HuH-7 (cell line): ENCODE measurements around the gene SCUBE2.

Experiments
- DNase-seq: peaks from one replicate; pipeline ENCODE4 v3.0.0; 2011; ENCODE audit warnings: low spot score

The SCUBE2 gene

GRCh38 chr11:9091044-9091922 is at the start of gene SCUBE2:
Gene SCUBE2, minus strand, starts transcription at chr11:9091599. Its CDS starts 71 bp downstream, at chr11:9091528.
- no peak for DNase-seq

- DNase-seq, result no peak
Measured at GRCh38 chr11:9141186-9141585, 49.8 kb upstream of the SCUBE2 start.

- no peak for DNase-seq
Measured at GRCh38 chr11:9139628-9140357, 48.4 kb upstream of the SCUBE2 start.

GRCh38 chr11:9138612-9139579 is 47.5 kb upstream of the SCUBE2 start:
- DNase-seq, result no peak

- DNase-seq, result no peak
Measured at GRCh38 chr11:9138133-9138453, 46.7 kb upstream of the SCUBE2 start.

- DNase-seq, result peak; percentile 77
Measured at GRCh38 chr11:9137293-9138132, 46.1 kb upstream of the SCUBE2 start.

- DNase-seq, result no peak
Measured at GRCh38 chr11:9136741-9137140, 45.3 kb upstream of the SCUBE2 start.

GRCh38 chr11:9133956-9134355 is 42.6 kb upstream of the SCUBE2 start:
- DNase-seq, result no peak

- DNase-seq, result no peak
Measured at GRCh38 chr11:9132203-9132878, 40.9 kb upstream of the SCUBE2 start.

GRCh38 chr11:9130297-9130696 is 38.9 kb upstream of the SCUBE2 start:
- DNase-seq, result no peak

- DNase-seq, result no peak
Measured at GRCh38 chr11:9126636-9127035, 35.2 kb upstream of the SCUBE2 start.

GRCh38 chr11:9125185-9125886 is 33.9 kb upstream of the SCUBE2 start:
- no peak for DNase-seq

GRCh38 chr11:9123595-9124304 is 32.4 kb upstream of the SCUBE2 start:
- DNase-seq, result no peak

GRCh38 chr11:9121469-9121796 is 30.0 kb upstream of the SCUBE2 start:
- no peak for DNase-seq

GRCh38 chr11:9120664-9121468 is 29.5 kb upstream of the SCUBE2 start:
- peak; percentile 34 for DNase-seq

GRCh38 chr11:9118277-9118676 is 26.9 kb upstream of the SCUBE2 start:
- DNase-seq, result no peak

- DNase-seq, result no peak
Measured at GRCh38 chr11:9112075-9112474, 20.7 kb upstream of the SCUBE2 start.

- DNase-seq, result no peak
Measured at GRCh38 chr11:9109858-9110731, 18.7 kb upstream of the SCUBE2 start.
